Kidney (tissue), 14 donors: ENCODE measurements around the gene TNFSF10. TPM values are rescaled to one million over a fixed set of nuclear protein-coding genes. Genes with fewer than 3 reads are reported as not detected.

ENCODE experiments used
- DNase-seq, 5 donors: peaks; one replicate each; pipeline ENCODE4 v3.0.0-alpha.2; 2013 to 2020
- FAIRE-seq: peaks from 2 replicates; lab custom pipeline; 2012; peaks lifted over from hg19 to GRCh38; lab: Jason Lieb, UNC
- H3K27ac ChIP-seq, 2 donors: one replicate each; pipeline ENCODE4 v1.7.0; 2013; ENCODE audit warnings: low read depth in 2 of 2, low read length in 2 of 2, inconsistent platforms in 1 of 2
- H3K27me3 ChIP-seq: one replicate; pipeline ENCODE4 v1.7.1; 2013; ENCODE audit warnings: low read length, inconsistent platforms; ENCODE audit not compliant: control insufficient read depth, insufficient read depth
- H3K36me3 ChIP-seq, 3 donors: one replicate each; pipeline versions ENCODE4 v1.7.0 to v1.7.1; 2013; ENCODE audit warnings: low read length in 3 of 3, control low read depth in 1 of 3, inconsistent platforms in 1 of 3; ENCODE audit not compliant: insufficient read depth in 3 of 3, control insufficient read depth in 2 of 3
- H3K4me1 ChIP-seq, 3 donors: one replicate each; pipeline versions ENCODE4 v1.7.0 to v1.7.1; 2013; ENCODE audit warnings: low read length in 3 of 3, inconsistent platforms in 1 of 3, low read depth in 1 of 3; ENCODE audit not compliant: control insufficient read depth in 2 of 3, insufficient read depth in 2 of 3
- H3K4me3 ChIP-seq, 3 donors: one replicate each; pipeline versions ENCODE4 v1.7.0 to v1.8.1; 2013; ENCODE audit warnings: low read length in 3 of 3, control low read depth in 1 of 3, inconsistent platforms in 1 of 3
- H3K9ac ChIP-seq, 3 donors: one replicate each; pipeline versions ENCODE4 v1.7.0 to v1.7.1; 2013; ENCODE audit warnings: low read length in 3 of 3, control low read depth in 1 of 3, inconsistent platforms in 1 of 3
- H3K9me3 ChIP-seq, 3 donors: one replicate each; pipeline versions ENCODE4 v1.7.0 to v1.7.1; 2013; ENCODE audit warnings: low read length in 3 of 3, control low read depth in 1 of 3, inconsistent platforms in 1 of 3; ENCODE audit not compliant: control insufficient read depth in 2 of 3, insufficient read depth in 1 of 3
- CTCF ChIP-seq: IDR thresholded peaks from 3 replicates; pipeline ENCODE4 v1.5.1; 2012; ENCODE audit warnings: mild to moderate bottlenecking, moderate library complexity, borderline replicate concordance; ENCODE audit not compliant: insufficient read depth; ENCODE audit errors: extremely low read depth
- intact Hi-C: fragments of 100-400 bp; cut with DNase I; formaldehyde crosslinking; loops from one replicate; pipeline ENCODE4 v1.11.1; 2022
- polyA plus RNA-seq: library from polyadenylated mRNA; stranded (reverse); fragments of 350-450 nt; fragmentation: Illumina TruSeq; extraction: RNeasy Lipid Tissue Mini Kit (QIAGEN cat#74804); gene quantifications from one replicate; pipeline ENCODE4 v1.2.3, GENCODE V29; 2014; ENCODE audit warnings: low read depth, low replicate concordance; ENCODE audit not compliant: insufficient read depth
- total RNA-seq: library from RNA; stranded (reverse); fragmentation: NEBNext Ultra II Directional; extraction: Animal tissue kit (Norgen Biotek cat#: 25700); gene quantifications from one replicate; pipeline ENCODE4 v1.2.1, GENCODE V29; 2021
- donor health status: control.
- donor health status: control.
- donor health status: control.
- donor health status: control.
- donor health status: control.
- donor health status: DM: yes; HTN: yes; CAD: no.
- donor health status: Normal renal cell carcinoma (clear cell type).

The TNFSF10 gene
- total and polyA plus RNA-seq, 2 donors from 2014 or later = 75.4 to 277 TPM

GRCh38 chr3:172513488-172513887, 9.7 kb downstream of the TNFSF10 start:
- Histone ChIP-seq H3K4me3 (no peak overlapping the region), H3K9ac (no peak overlapping the region), H3K27me3 (no peaks in the 10 kb centered on the region), H3K4me1 (peaks cover 0 to 30% (median 10%) of the 10 kb centered on the region in 3 donors), H3K9me3 (no peaks in the 10 kb centered on the region), H3K36me3 (peaks cover 0 to 54% (median 14%) of the 10 kb centered on the region in 3 donors), H3K27ac (peak overlapping the region in 1 of 2 donors; percentile 33)
- no peak for TF ChIP-seq CTCF
- intact Hi-C loops = no loop called here
- FAIRE-seq = no peak
- no peak for DNase-seq

- H3K36me3 ChIP-seq = peaks cover 0 to 61% (median 15%) of the 10 kb centered on the region in 3 donors
- DNase-seq (peak in 1 of 5 donors; percentile 76), FAIRE-seq (no peak)
- no peak overlapping the region for H3K4me3 ChIP-seq
- intact Hi-C loops = no loop called here
- no peaks in the 10 kb centered on the region for H3K9me3 ChIP-seq
- no peak overlapping the region for H3K9ac ChIP-seq
- peaks cover 0 to 19% (median 9%) of the 10 kb centered on the region in 3 donors for H3K4me1 ChIP-seq
- H3K27ac ChIP-seq = peak overlapping the region in 1 of 2 donors; percentile 34
- no peak for TF ChIP-seq CTCF
- no peaks in the 10 kb centered on the region for H3K27me3 ChIP-seq
Observed at GRCh38 chr3:172511783-172512762, 11.2 kb downstream of the TNFSF10 start.

GRCh38 chr3:172506094-172506493, 17.1 kb downstream of the TNFSF10 start:
- Histone ChIP-seq H3K9me3 (no peaks in the 10 kb centered on the region), H3K4me3 (no peak overlapping the region), H3K36me3 (peaks cover 0 to 45% (median 12%) of the 10 kb centered on the region in 3 donors), H3K4me1 (no peaks in the 10 kb centered on the region), H3K27ac (no peak overlapping the region), H3K27me3 (no peaks in the 10 kb centered on the region), H3K9ac (no peak overlapping the region)
- intact Hi-C loops = no loop called here
- DNase-seq (no peak), FAIRE-seq (no peak)
- no peak for TF ChIP-seq CTCF
